Panc1 (cell line): ENCODE results near the gene MAP3K14. TPM values are rescaled to one million over a fixed set of nuclear protein-coding genes. Genes with fewer than 3 reads are reported as not detected.

Experiments
- ATAC-seq: fragments of 200-7000 bp; cut with Tn5 transposase; 2 replicates; pipeline ENCODE4 v1.9.1; 2020; ENCODE audit warnings: mild to moderate bottlenecking, moderate library complexity
- BruUV-seq: library from RNA; stranded (reverse); fragments of 400-500 nt; replicated peaks from 2 replicates; lab custom pipeline; 2021; lab: Mats Ljungman, UMichigan
- CTCF ChIA-PET: fragments of 300-600 bp; sonication (Branson Sonifier 250); formaldehyde crosslinking; loops from one replicate; lab custom pipeline; 2022; ENCODE audit warnings: antibody characterized with exemption; lab: Charles Lee
- POLR2A ChIA-PET: fragments of 300-600 bp; sonication (Branson Sonifier 250); formaldehyde crosslinking; loops from one replicate; lab custom pipeline; 2022; ENCODE audit warnings: antibody characterized with exemption; lab: Charles Lee
- DNase-seq: peaks from one replicate; pipeline ENCODE4 v3.0.0-alpha.2; 2010; ENCODE audit warnings: low read depth, low spot score
- H3K27ac ChIP-seq: 2 replicates; pipeline ENCODE4 v1.5.1; 2011; ENCODE audit warnings: mild to moderate bottlenecking, low read length, inconsistent platforms
- H3K27me3 ChIP-seq: fragments of 200-500 bp; sonication (Bioruptor generic); 2 replicates; pipeline ENCODE4 v1.6.0; 2014; ENCODE audit warnings: low read length, inconsistent platforms; ENCODE audit not compliant: control insufficient read depth, insufficient read depth
- H3K36me3 ChIP-seq: fragments of 200-500 bp; sonication (Bioruptor generic); 2 replicates; pipeline ENCODE4 v1.5.1; 2014; ENCODE audit warnings: inconsistent platforms, mild to moderate bottlenecking, low read length, moderate library complexity; ENCODE audit not compliant: control insufficient read depth, insufficient read depth
- H3K4me1 ChIP-seq: 2 replicates; pipeline ENCODE4 v1.5.1; 2011; ENCODE audit warnings: inconsistent platforms, mild to moderate bottlenecking, low read length, moderate library complexity; ENCODE audit not compliant: control insufficient read depth, insufficient read depth
- H3K4me3 ChIP-seq, 2 experiments: 2 replicates each; pipeline ENCODE4 v1.5.1; 2011 to 2012; ENCODE audit warnings: low read depth in 2 of 2, low read length in 2 of 2, mild to moderate bottlenecking in 2 of 2, inconsistent platforms in 1 of 2, moderate library complexity in 1 of 2
- H3K9me3 ChIP-seq: fragments of 200-500 bp; sonication (Bioruptor generic); 2 replicates; pipeline ENCODE4 v1.5.1; 2014; ENCODE audit warnings: low read depth, mild to moderate bottlenecking, inconsistent platforms, low read length, moderate library complexity; ENCODE audit not compliant: control insufficient read depth, insufficient read depth
- POLR2AphosphoS5 ChIP-seq: IDR thresholded peaks from 2 replicates; pipeline ENCODE4 v1.6.1; 2012; ENCODE audit warnings: mild to moderate bottlenecking, low read depth, low read length, moderate library complexity
- SIN3A ChIP-seq: IDR thresholded peaks from 2 replicates; pipeline ENCODE4 v1.6.1; 2012; ENCODE audit warnings: low read depth, mild to moderate bottlenecking, low read length, moderate library complexity, borderline replicate concordance; ENCODE audit not compliant: insufficient read depth
- TCF7L2 ChIP-seq: IDR thresholded peaks from 2 replicates; pipeline ENCODE4 v1.6.1; 2011; ENCODE audit warnings: mild to moderate bottlenecking, low read depth, low read length, inconsistent platforms
- in situ Hi-C: cut with HindIII; loops from 2 replicates; pipeline ENCODE4 v1.10.0; 2016; ENCODE audit warnings: low sequenced_read_pairs, low pct_unique_long_range_greater_than_20kb
- intact Hi-C: fragments of 100-400 bp; cut with micrococcal nuclease; formaldehyde crosslinking; loops from one replicate; pipeline ENCODE4 v1.10.0; 2022; ENCODE audit not compliant: unreplicated experiment
- total RNA-seq: library from RNA; stranded (reverse); gene quantifications from one replicate; pipeline ENCODE4 v1.2.1, GENCODE V29; 2021; ENCODE audit not compliant: unreplicated experiment
- TF ChIP-seq, protein P1 (sequence below): fragments of 450-650 bp; IDR thresholded peaks from 2 replicates; pipeline ENCODE4 v1.5.1; 2017; ENCODE audit warnings: mild to moderate bottlenecking
- TF ChIP-seq, protein P2 (sequence below), 2 experiments: IDR thresholded peaks; 2 replicates each; pipeline ENCODE4 v1.6.1; 2011 to 2012; ENCODE audit warnings: low read depth in 2 of 2, control low read depth in 1 of 2, low read length in 1 of 2, mild to moderate bottlenecking in 1 of 2, moderate library complexity in 1 of 2; ENCODE audit not compliant: insufficient read depth in 1 of 2

Gene MAP3K14
- total RNA-seq, 1 experiment from 2014 or later: 80.8 TPM

DNA sequence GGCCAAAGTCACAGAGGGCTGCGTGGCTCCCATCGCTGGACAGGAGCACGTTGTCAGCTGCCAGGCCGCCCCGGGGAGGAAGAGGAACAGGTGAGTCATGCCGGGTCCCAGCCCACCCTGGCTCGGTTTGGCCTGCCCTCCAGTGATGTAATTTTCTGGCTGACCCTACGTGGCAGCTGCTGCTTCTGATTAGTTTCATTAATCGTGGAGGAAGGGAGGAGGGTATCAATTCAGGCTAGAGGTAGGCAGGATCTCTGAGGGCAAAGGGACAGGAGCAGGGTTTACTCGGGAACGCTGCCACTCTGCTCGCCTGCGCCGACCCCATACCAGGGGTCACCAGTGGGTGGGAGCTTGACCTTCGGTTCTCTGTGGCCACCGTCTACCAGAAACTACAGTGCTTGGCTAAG lies 43.3 kb downstream of the MAP3K14 start:
- no TSS peak for BruUV-seq
- peaks cover 7% of the 10 kb centered on the region for H3K36me3 ChIP-seq
- CTCF ChIA-PET: no interaction called here

GRCh38 chr17:45271603-45272002 lies 45.2 kb downstream of the MAP3K14 start:
- in situ Hi-C loops (no loop called here), intact Hi-C loops (no loop called here)
- CTCF ChIA-PET: interaction anchor here (1.0 kb wide), 1 partner anchor 29 kb away, joined by 3 read pairs; no protein-coding TSS in a partner anchor
- Histone ChIP-seq H3K4me3 (no peak overlapping the region), H3K27me3 (no peaks in the 10 kb centered on the region), H3K9me3 (no peaks in the 10 kb centered on the region), H3K36me3 (peaks cover 10% of the 10 kb centered on the region), H3K27ac (no peak overlapping the region), H3K4me1 (peaks cover 37% of the 10 kb centered on the region)
- no peak for TF ChIP-seq POLR2AphosphoS5
- TF ChIP-seq, protein P1, sequence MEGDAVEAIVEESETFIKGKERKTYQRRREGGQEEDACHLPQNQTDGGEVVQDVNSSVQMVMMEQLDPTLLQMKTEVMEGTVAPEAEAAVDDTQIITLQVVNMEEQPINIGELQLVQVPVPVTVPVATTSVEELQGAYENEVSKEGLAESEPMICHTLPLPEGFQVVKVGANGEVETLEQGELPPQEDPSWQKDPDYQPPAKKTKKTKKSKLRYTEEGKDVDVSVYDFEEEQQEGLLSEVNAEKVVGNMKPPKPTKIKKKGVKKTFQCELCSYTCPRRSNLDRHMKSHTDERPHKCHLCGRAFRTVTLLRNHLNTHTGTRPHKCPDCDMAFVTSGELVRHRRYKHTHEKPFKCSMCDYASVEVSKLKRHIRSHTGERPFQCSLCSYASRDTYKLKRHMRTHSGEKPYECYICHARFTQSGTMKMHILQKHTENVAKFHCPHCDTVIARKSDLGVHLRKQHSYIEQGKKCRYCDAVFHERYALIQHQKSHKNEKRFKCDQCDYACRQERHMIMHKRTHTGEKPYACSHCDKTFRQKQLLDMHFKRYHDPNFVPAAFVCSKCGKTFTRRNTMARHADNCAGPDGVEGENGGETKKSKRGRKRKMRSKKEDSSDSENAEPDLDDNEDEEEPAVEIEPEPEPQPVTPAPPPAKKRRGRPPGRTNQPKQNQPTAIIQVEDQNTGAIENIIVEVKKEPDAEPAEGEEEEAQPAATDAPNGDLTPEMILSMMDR: no peak
- no peak for TF ChIP-seq TCF7L2
- TF ChIP-seq, protein P2, sequence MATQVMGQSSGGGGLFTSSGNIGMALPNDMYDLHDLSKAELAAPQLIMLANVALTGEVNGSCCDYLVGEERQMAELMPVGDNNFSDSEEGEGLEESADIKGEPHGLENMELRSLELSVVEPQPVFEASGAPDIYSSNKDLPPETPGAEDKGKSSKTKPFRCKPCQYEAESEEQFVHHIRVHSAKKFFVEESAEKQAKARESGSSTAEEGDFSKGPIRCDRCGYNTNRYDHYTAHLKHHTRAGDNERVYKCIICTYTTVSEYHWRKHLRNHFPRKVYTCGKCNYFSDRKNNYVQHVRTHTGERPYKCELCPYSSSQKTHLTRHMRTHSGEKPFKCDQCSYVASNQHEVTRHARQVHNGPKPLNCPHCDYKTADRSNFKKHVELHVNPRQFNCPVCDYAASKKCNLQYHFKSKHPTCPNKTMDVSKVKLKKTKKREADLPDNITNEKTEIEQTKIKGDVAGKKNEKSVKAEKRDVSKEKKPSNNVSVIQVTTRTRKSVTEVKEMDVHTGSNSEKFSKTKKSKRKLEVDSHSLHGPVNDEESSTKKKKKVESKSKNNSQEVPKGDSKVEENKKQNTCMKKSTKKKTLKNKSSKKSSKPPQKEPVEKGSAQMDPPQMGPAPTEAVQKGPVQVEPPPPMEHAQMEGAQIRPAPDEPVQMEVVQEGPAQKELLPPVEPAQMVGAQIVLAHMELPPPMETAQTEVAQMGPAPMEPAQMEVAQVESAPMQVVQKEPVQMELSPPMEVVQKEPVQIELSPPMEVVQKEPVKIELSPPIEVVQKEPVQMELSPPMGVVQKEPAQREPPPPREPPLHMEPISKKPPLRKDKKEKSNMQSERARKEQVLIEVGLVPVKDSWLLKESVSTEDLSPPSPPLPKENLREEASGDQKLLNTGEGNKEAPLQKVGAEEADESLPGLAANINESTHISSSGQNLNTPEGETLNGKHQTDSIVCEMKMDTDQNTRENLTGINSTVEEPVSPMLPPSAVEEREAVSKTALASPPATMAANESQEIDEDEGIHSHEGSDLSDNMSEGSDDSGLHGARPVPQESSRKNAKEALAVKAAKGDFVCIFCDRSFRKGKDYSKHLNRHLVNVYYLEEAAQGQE (IDR thresholded peaks at IDR 0.05; ENCODE audit: insufficient read depth in 1 of 2, low read depth in 2 of 2, low read length in 1 of 2): no peak
- no peak for TF ChIP-seq SIN3A
- BruUV-seq: no TSS peak
- POLR2A ChIA-PET: no interaction called here
- no peak for ATAC-seq
- DNase-seq: no peak

More for the DNA sequence above, 43.3 kb downstream of the MAP3K14 start:
- POLR2A ChIA-PET: no interaction called here
- Histone ChIP-seq H3K27me3 (no peaks in the 10 kb centered on the region), H3K27ac (peak overlapping the region; percentile 23; the same call in 1 of the 2 replicates), H3K9me3 (no peaks in the 10 kb centered on the region), H3K4me1 (peaks cover 33% of the 10 kb centered on the region), H3K4me3 (no peak overlapping the region)
- intact Hi-C loops (no loop called here), in situ Hi-C loops (no loop called here)
- TF ChIP-seq TCF7L2: no peak
- DNase-seq (no peak), ATAC-seq (no peak)

DNA sequence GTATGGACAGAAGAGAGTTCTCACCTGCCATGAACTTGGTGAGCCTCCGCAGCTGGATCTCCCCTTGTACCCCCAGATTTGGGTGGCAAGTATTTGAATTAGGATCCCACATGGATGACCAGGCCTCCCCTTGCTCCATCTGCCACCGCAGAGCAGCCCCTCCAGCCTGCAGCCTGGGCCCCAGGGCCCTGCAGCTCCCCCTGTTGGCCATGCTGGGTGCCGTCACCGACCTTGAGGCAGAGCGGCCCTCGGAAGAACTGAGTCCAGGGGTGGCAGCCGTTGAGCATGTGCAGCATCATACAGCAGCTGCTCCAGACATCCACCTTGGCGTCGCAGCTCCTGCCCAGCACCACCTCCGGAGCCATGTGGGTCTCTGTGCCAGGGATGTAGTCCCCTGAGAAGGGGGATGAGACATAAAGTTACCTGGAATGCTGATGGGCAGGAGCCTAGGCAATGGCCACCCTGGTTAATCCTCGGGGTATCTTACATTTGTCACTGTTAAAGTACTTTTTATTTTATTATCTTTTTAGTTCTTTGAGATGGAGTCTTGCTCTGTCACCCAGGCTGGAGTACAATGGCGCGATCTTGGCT lies 45.9 kb downstream of the MAP3K14 start:
- TF ChIP-seq, protein P2 (IDR thresholded peaks at IDR 0.05; ENCODE audit: insufficient read depth in 1 of 2, low read depth in 2 of 2, low read length in 1 of 2): no peak
- TF ChIP-seq POLR2AphosphoS5: no peak
- TF ChIP-seq, protein P1: peak; percentile 84
- no peak for TF ChIP-seq TCF7L2
- no peak for TF ChIP-seq SIN3A
- Histone ChIP-seq H3K27ac (no peak overlapping the region), H3K36me3 (peaks cover 10% of the 10 kb centered on the region), H3K9me3 (no peaks in the 10 kb centered on the region), H3K4me3 (no peak overlapping the region), H3K4me1 (peaks cover 39% of the 10 kb centered on the region), H3K27me3 (no peaks in the 10 kb centered on the region)
- in situ Hi-C loops (no loop called here), intact Hi-C loops (no loop called here)
- ChIA-PET CTCF (interaction anchor here (1.0 kb wide), 1 partner anchor 28 kb away, joined by 3 read pairs; no protein-coding TSS in a partner anchor), POLR2A (no interaction called here)
- DNase-seq: no peak
- 0 out of 2 replicates have a peak, but pooled peaks have one; percentile 19 for ATAC-seq
- no TSS peak for BruUV-seq
